ENCODE measurements around the gene CDH23. TPM values are rescaled to one million over a fixed set of nuclear protein-coding genes. Genes with fewer than 3 reads are reported as not detected.

The CDH23 gene
- total RNA-seq, 4 donors from 2014 or later: 7.1 to 56.2 (median 25.4) TPM

DNA sequence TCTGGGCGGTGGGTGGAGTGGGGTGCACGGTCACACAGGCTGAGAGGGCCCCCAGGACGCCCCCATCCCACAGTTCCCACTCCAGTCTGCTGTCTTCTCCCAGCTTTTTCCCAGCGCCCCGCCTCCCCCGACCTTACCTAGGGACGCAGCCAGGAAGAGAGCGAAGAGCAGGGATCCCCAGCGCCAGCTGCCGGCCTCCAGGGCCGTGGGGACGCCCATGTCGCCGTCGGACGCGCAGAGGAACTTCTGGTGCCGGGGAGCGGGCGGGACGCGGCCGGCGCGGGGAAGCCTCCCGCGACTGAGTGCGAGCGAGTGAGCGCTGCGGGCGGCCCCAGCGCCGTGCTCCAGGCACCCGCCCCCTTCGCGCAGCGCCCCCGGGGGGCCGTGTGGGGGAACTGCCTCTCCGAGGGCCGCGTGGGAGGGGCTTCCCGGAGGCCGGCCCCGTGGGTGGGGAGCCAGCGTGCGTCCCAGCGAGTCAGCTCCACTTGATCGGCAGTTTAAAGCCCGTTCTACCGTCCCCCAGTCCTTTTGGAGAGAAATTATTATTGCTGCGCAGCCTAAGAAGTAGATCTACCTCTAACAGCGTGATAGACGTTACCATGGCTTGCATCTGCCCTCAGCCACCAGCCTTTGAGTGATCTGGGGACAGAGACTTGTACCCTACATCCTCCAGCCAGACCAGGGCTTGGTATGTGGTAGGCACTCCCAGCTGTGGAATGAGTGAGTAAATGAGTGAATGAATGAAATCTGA lies 376.7 kb downstream of the CDH23 start, which contains the start of gene VSIR:
Gene VSIR, minus strand, starts transcription at position 300 of the 751 bp plus-strand sequence. Its CDS starts 81 bp downstream, at position 219.
- peaks cover 8 to 20% of the 10 kb centered on the region in 2 donors for H3K4me1 ChIP-seq
- intact Hi-C loops (cut with DNase I; ENCODE audit: low total_unique reads): loop anchor here (5.0 kb wide), 1 partner anchor 66 kb away; no protein-coding TSS in a partner anchor
- TF ChIP-seq POLR2A (IDR thresholded peaks at IDR 0.05): peak; percentile 95 to 96
- TF ChIP-seq, protein P1, sequence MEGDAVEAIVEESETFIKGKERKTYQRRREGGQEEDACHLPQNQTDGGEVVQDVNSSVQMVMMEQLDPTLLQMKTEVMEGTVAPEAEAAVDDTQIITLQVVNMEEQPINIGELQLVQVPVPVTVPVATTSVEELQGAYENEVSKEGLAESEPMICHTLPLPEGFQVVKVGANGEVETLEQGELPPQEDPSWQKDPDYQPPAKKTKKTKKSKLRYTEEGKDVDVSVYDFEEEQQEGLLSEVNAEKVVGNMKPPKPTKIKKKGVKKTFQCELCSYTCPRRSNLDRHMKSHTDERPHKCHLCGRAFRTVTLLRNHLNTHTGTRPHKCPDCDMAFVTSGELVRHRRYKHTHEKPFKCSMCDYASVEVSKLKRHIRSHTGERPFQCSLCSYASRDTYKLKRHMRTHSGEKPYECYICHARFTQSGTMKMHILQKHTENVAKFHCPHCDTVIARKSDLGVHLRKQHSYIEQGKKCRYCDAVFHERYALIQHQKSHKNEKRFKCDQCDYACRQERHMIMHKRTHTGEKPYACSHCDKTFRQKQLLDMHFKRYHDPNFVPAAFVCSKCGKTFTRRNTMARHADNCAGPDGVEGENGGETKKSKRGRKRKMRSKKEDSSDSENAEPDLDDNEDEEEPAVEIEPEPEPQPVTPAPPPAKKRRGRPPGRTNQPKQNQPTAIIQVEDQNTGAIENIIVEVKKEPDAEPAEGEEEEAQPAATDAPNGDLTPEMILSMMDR (IDR thresholded peaks at IDR 0.05): peak; percentile 64 to 97 (median 95)

DNA sequence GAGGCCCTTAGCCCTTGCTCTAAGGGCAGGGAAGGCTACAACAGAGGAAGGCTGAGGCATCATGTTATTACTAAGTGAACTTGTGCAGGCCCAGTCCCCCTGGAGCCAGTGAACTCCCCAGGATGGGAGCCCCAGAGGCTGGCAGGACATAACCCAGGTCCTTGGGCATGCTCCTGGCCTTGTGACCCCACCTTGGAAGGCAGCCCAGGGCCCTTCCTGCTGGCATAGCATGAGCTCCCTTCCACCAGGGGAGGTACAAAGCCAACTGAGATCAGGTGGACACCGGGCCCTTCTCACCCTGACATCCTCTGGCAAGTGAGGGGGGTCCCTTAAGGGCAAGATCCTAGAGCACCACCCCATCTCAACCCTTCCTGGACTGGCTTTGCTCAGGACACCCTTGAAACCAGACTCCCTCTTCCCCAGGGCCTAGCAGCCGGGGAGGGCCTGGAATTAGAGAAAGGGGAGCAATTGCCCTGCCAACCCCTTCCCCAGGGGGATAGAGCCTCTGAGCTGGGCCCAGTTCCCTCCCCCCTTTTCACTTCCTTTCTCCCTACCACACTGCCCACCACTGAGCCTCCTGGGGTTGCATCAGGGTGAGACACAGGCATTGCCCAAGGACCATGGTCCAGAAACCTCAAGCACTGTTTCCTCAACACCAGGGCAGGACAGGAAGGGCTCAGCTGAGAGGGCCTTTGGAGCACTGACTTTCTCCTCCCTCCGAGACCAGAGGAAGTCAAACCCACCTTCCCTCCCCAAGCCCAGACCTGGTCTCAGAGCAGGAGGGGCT lies 378.4 kb downstream of the CDH23 start:
- no peaks in the 10 kb centered on the region for H3K27me3 ChIP-seq
- intact Hi-C loops (cut with DNase I; ENCODE audit: low total_unique reads): loop anchor here (5.0 kb wide), 1 partner anchor 68 kb away; no protein-coding TSS in a partner anchor
- DNase-seq: peak in 1 of 2 donors; percentile 47
- peak overlapping the region in 1 of 2 donors; percentile 4 for H3K27ac ChIP-seq
- H3K36me3 ChIP-seq: no peaks in the 10 kb centered on the region
- H3K4me3 ChIP-seq: no peak overlapping the region
- TF ChIP-seq POLR2A (IDR thresholded peaks at IDR 0.05): no peak
- TF ChIP-seq, protein P1 (IDR thresholded peaks at IDR 0.05): no peak
- H3K4me1 ChIP-seq: peaks cover 5 to 11% of the 10 kb centered on the region in 2 donors
- no peaks in the 10 kb centered on the region for H3K9me3 ChIP-seq

More for the DNA sequence above, 376.7 kb downstream of the CDH23 start, which contains the start of gene VSIR:
- no peaks in the 10 kb centered on the region for H3K36me3 ChIP-seq
- no peaks in the 10 kb centered on the region for H3K27me3 ChIP-seq
- H3K27ac ChIP-seq: peak within 1 kb of the TSS; percentile 94 to 97
- no peaks in the 10 kb centered on the region for H3K9me3 ChIP-seq
- DNase-seq: peak; percentile 89 to 95
- peak within 1 kb of the TSS; percentile 66 to 81 for H3K4me3 ChIP-seq

DNA sequence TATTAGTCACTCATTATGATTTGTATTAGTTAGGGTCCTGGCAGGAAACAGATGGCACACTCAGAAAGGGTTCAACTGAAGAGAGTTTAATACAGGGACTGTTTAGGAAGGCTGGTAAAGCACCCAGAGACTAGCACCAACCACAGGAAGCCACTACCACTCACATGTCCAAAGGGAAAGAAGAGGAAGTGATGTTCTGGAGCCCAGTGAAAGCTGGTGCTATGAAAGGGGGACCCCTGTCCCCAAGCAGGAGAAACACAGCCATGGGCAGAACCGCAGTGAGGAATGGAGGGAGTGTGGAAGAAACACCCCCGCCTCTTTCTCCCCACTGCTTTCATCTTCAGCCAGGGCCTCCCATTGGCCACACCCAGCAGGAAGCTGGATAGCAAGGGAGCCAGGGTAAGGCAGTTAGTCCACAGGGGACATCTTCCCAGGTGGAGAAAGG lies 379.8 kb downstream of the CDH23 start:
- H3K4me1 ChIP-seq: peaks cover 0 to 5% of the 10 kb centered on the region in 2 donors
- no peak for TF ChIP-seq POLR2A (IDR thresholded peaks at IDR 0.05)
- TF ChIP-seq, protein P1 (IDR thresholded peaks at IDR 0.05): no peak
- no peaks in the 10 kb centered on the region for H3K9me3 ChIP-seq
- no peak overlapping the region for H3K4me3 ChIP-seq
- H3K27ac ChIP-seq: no peak overlapping the region
- intact Hi-C loops (cut with DNase I; ENCODE audit: low total_unique reads): no loop called here
- DNase-seq: no peak
- no peaks in the 10 kb centered on the region for H3K36me3 ChIP-seq
- no peaks in the 10 kb centered on the region for H3K27me3 ChIP-seq

DNA sequence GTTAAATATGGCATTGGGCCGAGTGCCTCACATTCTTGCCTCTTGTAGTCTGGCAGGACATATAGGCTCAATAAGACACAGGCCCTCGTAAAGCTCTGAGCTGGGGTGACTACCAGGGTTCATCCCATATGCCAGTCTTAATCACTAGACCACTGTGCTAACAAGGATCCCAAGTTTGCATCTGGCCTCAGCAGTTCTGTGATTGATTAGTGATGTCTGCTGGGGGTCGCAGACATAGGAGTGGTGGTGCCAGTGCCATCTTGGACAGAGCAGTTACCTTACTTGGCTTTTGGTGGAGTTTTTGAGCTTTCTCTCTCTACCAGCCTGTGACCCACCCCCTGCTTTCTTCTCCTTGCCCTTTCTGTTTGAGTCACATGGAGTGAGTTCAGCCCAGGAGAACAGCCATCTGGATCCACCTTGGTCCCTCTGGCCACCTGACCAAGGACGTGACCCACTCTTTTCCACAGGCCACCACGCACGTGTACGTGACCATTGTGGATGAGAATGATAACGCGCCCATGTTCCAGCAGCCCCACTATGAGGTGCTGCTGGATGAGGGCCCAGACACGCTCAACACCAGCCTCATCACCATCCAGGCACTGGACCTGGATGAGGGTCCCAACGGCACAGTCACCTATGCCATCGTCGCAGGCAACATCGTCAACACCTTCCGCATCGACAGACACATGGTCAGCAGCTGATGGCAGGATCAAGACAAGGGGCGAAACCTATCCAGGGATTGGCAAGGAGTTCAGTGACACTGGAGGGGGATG lies 380.7 kb downstream of the CDH23 start:
- Histone ChIP-seq H3K36me3 (no peaks in the 10 kb centered on the region), H3K9me3 (no peaks in the 10 kb centered on the region), H3K4me3 (no peak overlapping the region), H3K27ac (no peak overlapping the region), H3K4me1 (no peaks in the 10 kb centered on the region), H3K27me3 (no peaks in the 10 kb centered on the region)
- no peak for TF ChIP-seq POLR2A (IDR thresholded peaks at IDR 0.05)
- TF ChIP-seq, protein P1 (IDR thresholded peaks at IDR 0.05): no peak
- DNase-seq: no peak
- intact Hi-C loops (cut with DNase I; ENCODE audit: low total_unique reads): no loop called here

All from uterus (tissue), 4 donors.